Stimulated activated CD8-positive, alpha-beta memory T cell treated with anti-CD3 and anti-CD28 coated beads, Interleukin-15, amount 100 ng/mL, for 24 hours (primary cell): Measurements from ENCODE around the gene OTULIN.

Source experiments
- DNase-seq: peaks from one replicate; pipeline ENCODE4 v3.0.0-alpha.2; 2020; ENCODE audit warnings: low read depth

The OTULIN gene

DNA sequence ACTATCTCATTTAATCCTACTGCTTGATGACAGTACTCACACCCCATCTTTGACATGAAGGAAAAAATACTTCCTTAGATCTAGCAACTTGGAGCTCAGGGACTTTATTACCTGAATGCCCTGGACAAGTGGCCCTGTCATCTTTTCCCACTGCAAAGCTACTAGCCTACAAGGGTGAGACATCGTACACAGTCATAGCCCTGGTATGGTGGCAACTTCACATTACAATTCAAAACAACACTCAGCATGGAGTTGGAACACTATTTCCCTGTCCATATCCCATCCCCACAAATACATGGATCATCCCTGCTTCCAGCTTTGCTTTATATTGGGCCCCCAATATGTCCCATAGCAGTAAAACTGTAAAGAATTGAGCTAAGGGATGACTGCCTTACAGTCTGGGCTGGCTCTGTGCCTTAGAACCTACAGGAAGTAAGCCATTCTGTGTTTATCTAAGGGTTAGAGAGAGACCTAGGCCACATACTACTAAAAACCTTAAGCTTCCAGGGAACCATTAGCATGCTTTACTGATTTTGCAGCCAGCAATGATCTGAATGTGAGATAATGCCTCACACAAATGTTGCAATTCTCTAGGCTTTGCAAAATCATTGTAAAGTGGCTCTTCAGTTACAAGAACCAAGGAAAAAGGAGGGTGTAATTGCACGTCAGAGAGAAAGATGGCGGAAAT, 55.9 kb downstream of the OTULIN start:
- DNase-seq, result no peak

- DNase-seq, result no peak
Observed at GRCh38 chr5:14721990-14722656, 57.6 kb downstream of the OTULIN start.

DNA sequence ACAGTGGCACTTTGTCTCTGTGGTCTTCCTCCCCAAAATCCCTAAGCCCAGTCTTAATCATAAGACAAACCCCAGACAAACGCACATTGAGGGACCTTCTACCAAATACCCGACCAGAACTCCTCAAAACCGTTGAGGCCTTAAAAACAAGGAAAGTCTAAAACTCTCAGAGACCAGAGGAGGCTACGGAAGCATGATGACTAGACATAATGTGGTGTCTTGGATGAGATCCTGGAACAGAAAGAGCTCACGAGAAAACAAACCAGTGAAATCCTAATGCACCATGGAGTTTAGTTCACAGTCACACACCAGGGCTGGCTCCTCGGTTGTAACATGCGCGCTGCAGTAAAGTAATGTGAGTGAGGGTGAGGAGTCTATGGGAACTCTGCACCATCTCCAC, 58.4 kb downstream of the OTULIN start:
- no peak for DNase-seq

DNA sequence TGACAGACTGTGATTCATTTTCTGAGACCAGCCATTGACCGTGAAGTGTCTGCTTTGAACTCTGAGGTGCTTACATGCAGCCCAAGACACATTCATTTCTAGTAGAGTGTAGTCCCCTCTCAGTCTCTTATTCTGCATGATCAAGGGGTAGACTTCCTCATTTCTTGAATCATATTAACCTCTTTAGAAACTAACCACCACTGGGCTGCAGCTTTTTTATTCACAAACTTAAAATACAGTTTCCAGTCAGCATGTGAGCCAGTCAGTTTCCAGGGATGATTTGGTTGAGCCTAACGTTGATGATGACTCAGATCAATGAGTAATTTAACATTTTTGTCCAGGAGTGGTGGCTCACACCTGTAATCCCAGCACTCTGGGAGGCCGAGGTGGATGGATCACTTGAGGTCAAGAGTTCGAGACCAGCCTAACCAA, 59.2 kb downstream of the OTULIN start:
- no peak for DNase-seq

- no peak for DNase-seq
Observed at GRCh38 chr5:14724633-14725032, 60.1 kb downstream of the OTULIN start.

DNA sequence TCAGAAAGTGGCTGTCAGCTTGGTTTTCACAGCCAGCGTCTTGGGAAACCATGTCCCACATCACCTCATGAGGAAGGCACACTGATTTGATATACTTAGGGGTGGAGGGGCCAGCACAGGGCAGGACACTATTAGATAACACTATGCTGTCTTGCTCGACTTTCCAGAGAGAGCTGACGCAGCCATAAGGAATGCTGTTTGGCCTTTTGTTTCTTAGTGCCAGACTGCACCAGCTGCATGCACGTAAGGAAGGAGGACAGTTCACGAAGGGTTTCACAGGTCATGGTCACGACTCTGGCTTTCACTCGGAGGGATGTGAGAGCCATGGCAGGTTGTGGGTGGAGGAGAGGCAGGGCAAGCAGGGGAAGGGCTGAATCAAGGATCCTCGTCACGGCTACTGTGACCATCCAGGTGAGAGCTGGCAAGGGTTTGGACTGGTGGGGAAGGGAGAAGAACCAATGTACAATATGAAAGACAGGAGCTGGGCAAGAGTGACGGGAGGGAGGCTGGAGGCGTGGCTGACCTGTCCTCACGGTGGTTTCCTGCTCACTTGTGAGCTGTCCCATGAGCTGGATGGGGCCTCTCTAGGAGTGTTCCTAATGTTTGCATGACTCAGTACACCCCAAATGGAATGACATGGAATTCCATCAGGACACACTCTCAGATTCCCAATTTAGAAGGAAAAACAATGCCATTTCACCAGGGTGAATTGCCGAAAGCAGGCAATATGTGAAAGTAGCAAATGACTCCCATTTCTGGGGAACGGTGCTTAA, 61.7 kb downstream of the OTULIN start:
- no peak for DNase-seq

DNA sequence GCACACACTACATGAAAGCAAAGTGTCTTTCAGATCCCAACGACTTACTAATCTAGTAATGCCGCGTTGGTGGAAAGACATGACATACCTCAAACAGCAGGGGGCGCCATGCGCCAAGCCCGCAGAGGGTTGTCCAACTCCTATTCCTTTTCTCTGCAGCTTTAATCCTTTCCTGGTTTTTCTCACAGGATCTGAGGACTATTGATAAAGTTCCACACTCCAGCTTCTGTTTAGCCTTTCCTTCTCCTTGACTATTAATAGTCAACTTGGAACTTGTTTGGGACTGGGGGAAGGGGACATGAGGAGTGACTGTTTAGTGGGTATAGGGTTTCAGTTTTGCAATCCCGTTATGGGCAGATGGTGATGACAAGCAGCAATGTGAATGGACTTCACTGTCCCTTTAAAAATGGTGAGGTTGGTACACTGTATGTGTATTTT, 62.9 kb downstream of the OTULIN start:
- DNase-seq, result peak; percentile 52

DNA sequence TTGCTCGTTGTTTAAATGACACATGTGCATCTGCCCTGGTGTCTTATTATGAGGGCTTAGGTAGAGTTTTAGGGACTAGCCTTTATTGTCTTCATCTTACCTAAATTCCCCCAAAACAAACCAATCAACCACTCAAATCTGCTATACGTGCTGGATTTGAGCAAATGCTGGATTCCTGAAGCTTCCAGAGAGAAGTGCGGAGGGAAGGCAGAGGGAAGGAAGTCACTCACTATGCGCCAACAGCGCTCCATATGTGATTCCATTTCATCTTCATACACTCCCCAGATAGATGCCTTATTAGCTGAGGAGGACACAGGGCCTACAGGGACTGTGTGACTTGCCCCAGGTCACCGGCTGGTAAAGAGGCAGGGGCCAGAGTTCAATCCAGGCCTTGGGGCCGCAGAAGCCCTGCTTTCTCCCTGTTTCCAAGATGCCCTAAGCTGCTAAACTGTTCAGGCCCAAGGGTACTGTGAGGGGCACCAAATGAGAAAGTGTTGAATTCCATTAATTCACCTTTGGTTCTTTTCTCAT, 63.5 kb downstream of the OTULIN start:
- DNase-seq, result no peak

GRCh38 chr5:14728459-14728938, 64.0 kb downstream of the OTULIN start:
- DNase-seq, result no peak

- no peak for DNase-seq
Observed at GRCh38 chr5:14729448-14730385, 65.2 kb downstream of the OTULIN start.

DNA sequence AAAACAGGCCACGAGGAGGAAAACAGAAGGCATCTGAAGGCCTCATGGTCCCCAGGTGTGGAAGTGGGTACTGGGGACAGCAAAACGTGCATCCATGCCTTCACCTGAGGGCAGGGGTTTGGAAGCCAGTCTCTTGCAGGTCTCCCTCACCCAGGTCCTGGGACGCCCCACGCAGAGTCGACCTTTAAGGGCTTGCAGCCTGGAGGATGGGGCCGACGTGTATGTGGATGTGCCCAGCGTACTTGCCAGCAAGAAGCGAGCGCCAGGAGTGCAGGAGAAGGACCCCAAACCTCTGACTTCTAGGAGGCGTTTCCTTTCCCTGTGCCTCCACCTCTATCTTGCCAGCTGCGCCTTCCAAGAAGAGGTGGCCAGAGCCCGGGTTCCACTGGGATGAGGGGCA, 65.9 kb downstream of the OTULIN start:
- no peak for DNase-seq

GRCh38 chr5:14730881-14731280, 66.4 kb downstream of the OTULIN start:
- DNase-seq, result no peak

DNA sequence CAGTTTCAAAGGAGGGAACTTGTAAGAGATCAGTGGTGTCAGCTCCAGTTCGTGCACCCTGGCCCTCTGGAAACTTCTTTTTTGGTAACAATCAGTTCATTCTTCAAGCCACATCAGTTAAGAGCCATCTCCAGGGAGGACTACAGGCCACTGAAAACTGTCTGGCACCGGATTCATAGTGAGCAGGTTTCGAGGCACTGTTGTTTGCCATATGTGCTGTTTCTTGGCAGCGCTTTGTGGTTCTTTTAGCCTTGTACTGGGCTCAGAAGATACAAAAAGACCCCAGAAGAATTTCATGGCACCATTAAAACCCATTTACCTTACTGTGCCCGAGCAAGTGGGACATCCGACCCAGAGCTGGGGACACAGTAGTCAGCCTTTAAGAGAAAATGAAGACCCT, 68.5 kb downstream of the OTULIN start:
- no peak for DNase-seq

- no peak for DNase-seq
Observed at GRCh38 chr5:14733661-14734060, 69.1 kb downstream of the OTULIN start.

- DNase-seq, result no peak
Observed at GRCh38 chr5:14734396-14734795, 69.9 kb downstream of the OTULIN start.

GRCh38 chr5:14735944-14736343, 71.4 kb downstream of the OTULIN start:
- DNase-seq, result no peak

GRCh38 chr5:14737291-14737690, 72.8 kb downstream of the OTULIN start:
- no peak for DNase-seq

GRCh38 chr5:14738050-14738449, 73.5 kb downstream of the OTULIN start:
- DNase-seq, result no peak

DNA sequence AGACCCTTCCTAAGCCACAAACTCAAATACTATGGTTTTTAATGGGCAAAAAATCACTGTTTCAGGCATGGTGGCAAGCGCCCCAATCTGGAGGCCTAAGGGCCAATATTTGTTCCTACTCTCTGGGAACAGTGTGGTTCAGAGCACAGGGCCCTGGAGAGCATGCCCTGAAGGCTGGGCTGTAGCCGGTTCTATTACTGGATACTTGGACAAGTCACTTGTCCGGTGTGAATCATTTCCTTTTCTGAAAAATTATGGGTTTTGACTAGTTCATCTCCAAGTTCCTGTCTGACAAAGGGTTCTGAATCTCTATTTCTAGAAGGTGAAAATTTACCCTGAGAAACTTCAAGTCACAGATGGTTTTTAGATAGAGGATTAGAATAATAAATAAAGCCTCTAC, 75.0 kb downstream of the OTULIN start:
- DNase-seq, result no peak

DNA sequence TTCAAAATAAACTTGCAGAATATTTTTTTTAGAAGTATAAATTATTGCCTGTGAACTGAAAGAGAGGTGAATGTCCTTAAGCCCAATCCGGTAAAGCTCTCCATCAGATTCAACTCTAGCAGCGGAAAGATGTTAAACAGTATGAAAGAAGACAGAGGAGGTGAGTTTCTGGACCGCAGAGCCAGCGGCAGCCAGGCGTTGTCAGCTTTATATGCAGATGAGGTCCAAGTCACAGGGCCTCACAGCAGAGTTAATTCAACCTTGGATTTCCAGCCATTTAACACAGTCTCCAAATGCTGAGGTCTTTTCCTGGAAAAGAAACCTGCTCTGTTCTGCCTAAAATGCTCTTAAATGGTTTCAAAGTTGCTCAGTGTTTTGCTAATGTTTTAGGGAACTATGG, 75.5 kb downstream of the OTULIN start:
- no peak for DNase-seq

DNA sequence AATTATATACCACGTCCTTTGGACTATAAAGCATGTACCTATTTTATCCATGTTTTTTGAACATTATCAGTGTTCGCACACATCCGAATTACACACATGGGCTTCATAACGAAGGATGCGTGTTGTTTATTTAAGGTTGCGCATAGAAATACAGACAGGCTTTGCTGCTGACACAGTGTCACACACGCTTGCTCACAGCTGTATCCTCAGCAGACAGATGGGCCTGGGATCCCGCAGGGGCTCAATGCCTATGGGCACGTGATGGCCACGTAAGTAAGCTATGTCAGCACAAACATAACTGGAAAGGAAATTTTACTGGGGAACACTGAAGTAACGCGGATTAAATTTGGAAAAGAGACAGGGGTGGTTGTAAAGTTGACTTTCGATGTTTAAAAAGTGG, 76.6 kb downstream of the OTULIN start:
- DNase-seq, result no peak
